Thoracic aorta (tissue), 2 donors: ENCODE data around the gene NUP62CL. TPM values are rescaled to one million over a fixed set of nuclear protein-coding genes. Genes with fewer than 3 reads are reported as not detected.
A peak's percentile ranks its signal among the peaks of the same experiment; 100 is the strongest.
"Not testable (repeated sequence)": the region's sequence is repeated elsewhere in the genome, so short reads cannot be mapped to it uniquely, and the experiment has no call there.

Experiments
- ATAC-seq: fragments of 150-250 bp; one replicate; pipeline ENCODE4 v1.8.0; 2017; ENCODE audit warnings: low read depth; ENCODE audit not compliant: insufficient number of reproducible peaks, low FRiP score
- DNase-seq: peaks from one replicate; pipeline ENCODE4 v3.0.0-alpha.2; 2020; ENCODE audit warnings: low spot score
- H3K27ac ChIP-seq, 2 donors: fragments of 200-600 bp; sonication (generic); 1 replicate in 1 of 2; 2 replicates in 1 of 2; pipeline ENCODE4 v1.5.1; 2016; ENCODE audit warnings: mild to moderate bottlenecking in 2 of 2, moderate library complexity in 2 of 2
- H3K27me3 ChIP-seq: fragments of 200-600 bp; sonication (generic); replicated peaks from 2 replicates; pipeline ENCODE4 v1.6.0; 2016; ENCODE audit warnings: mild to moderate bottlenecking; ENCODE audit not compliant: insufficient read depth
- H3K36me3 ChIP-seq: fragments of 200-600 bp; sonication (generic); one replicate; pipeline ENCODE4 v1.5.1; 2016
- H3K4me1 ChIP-seq, 2 donors: fragments of 200-600 bp; sonication (generic); 1 replicate in 1 of 2; 2 replicates in 1 of 2; pipeline versions ENCODE4 v1.5.1 to v1.6.0; 2016; ENCODE audit warnings: low read depth in 2 of 2, mild to moderate bottlenecking in 1 of 2; ENCODE audit not compliant: control insufficient read depth in 1 of 2
- H3K4me3 ChIP-seq: fragments of 200-600 bp; sonication (generic); 2 replicates; pipeline ENCODE4 v1.5.1; 2016; ENCODE audit warnings: mild to moderate bottlenecking
- H3K9me3 ChIP-seq: fragments of 200-600 bp; sonication (generic); 2 replicates; pipeline ENCODE4 v1.5.1; 2016
- CTCF ChIP-seq: fragments of 200-600 bp; sonication (generic); IDR thresholded peaks from one replicate; pipeline ENCODE4 v1.5.1; 2019; ENCODE audit warnings: antibody characterized with exemption
- total RNA-seq, 2 donors: library from RNA; depleted of rRNA; stranded (reverse); fragments of >200 nt; gene quantifications; one replicate each; pipeline versions ENCODE4 v1.1.0 to v1.2.3, GENCODE V29; 2016

Gene NUP62CL
- total RNA-seq, 2 donors from 2014 or later: not detected

GRCh38 chrX:107207943-107208342, 1.7 kb upstream of the NUP62CL start:
- H3K9me3 ChIP-seq: no peaks in the 10 kb centered on the region
- no peak overlapping the region for H3K4me3 ChIP-seq
- H3K27me3 ChIP-seq: no peaks in the 10 kb centered on the region
- H3K27ac ChIP-seq: no peak overlapping the region
- no peak for DNase-seq
- H3K4me1 ChIP-seq: no peaks in the 10 kb centered on the region
- no peak for TF ChIP-seq CTCF
- no peaks in the 10 kb centered on the region for H3K36me3 ChIP-seq
- ATAC-seq: no peak

- Histone ChIP-seq H3K4me3 (no peak overlapping the region), H3K27ac (no peak overlapping the region), H3K4me1 (no peaks in the 10 kb centered on the region), H3K9me3 (no peaks in the 10 kb centered on the region), H3K36me3 (no peaks in the 10 kb centered on the region), H3K27me3 (no peaks in the 10 kb centered on the region)
- DNase-seq: no peak
- no peak for ATAC-seq
- no peak for TF ChIP-seq CTCF
These were observed 856 bp upstream of the NUP62CL start for GRCh38 chrX:107207089-107207488.

GRCh38 chrX:107206697-107207065, 448 bp upstream of the NUP62CL start:
- no peak for TF ChIP-seq CTCF
- Histone ChIP-seq H3K9me3 (no peaks in the 10 kb centered on the region), H3K27ac (no peak overlapping the region), H3K4me3 (peak overlapping the region; percentile 70), H3K4me1 (no peaks in the 10 kb centered on the region), H3K36me3 (no peaks in the 10 kb centered on the region), H3K27me3 (no peaks in the 10 kb centered on the region)
- DNase-seq (no peak), ATAC-seq (no peak)

GRCh38 chrX:107204068-107204605, 2.1 kb downstream of the NUP62CL start:
- H3K36me3 ChIP-seq: no peaks in the 10 kb centered on the region
- no peak overlapping the region for H3K27ac ChIP-seq
- no peak overlapping the region for H3K4me3 ChIP-seq
- ATAC-seq (no peak), DNase-seq (no peak)
- no peak for TF ChIP-seq CTCF
- H3K27me3 ChIP-seq: no peaks in the 10 kb centered on the region
- no peaks in the 10 kb centered on the region for H3K9me3 ChIP-seq
- no peaks in the 10 kb centered on the region for H3K4me1 ChIP-seq

GRCh38 chrX:107199491-107199890, 6.7 kb downstream of the NUP62CL start:
- no peaks in the 10 kb centered on the region for H3K9me3 ChIP-seq
- no peak for DNase-seq

GRCh38 chrX:107198074-107198473, 8.2 kb downstream of the NUP62CL start:
- not testable (repeated sequence) for DNase-seq, H3K9me3 ChIP-seq, H3K4me1 ChIP-seq, H3K27ac ChIP-seq, ATAC-seq, H3K4me3 ChIP-seq, H3K27me3 ChIP-seq, H3K36me3 ChIP-seq

More at GRCh38 chrX:107199491-107199890, 6.7 kb downstream of the NUP62CL start:
- Histone ChIP-seq H3K27ac (no peak overlapping the region), H3K27me3 (no peaks in the 10 kb centered on the region), H3K36me3 (no peaks in the 10 kb centered on the region), H3K4me1 (no peaks in the 10 kb centered on the region), H3K4me3 (no peak overlapping the region)
- ATAC-seq: no peak
- TF ChIP-seq CTCF: no peak
